Measurements from ENCODE around the gene B4GALT1.
"Not testable (repeated sequence)": the region's sequence is repeated elsewhere in the genome, so short reads cannot be mapped to it uniquely, and the experiment has no call there.

B4GALT1 gene

GRCh38 chr9:33101104-33101951 lies 65.8 kb downstream of the B4GALT1 start:
- no peak for DNase-seq (ENCODE audit: low read depth in 2 of 2)

DNA sequence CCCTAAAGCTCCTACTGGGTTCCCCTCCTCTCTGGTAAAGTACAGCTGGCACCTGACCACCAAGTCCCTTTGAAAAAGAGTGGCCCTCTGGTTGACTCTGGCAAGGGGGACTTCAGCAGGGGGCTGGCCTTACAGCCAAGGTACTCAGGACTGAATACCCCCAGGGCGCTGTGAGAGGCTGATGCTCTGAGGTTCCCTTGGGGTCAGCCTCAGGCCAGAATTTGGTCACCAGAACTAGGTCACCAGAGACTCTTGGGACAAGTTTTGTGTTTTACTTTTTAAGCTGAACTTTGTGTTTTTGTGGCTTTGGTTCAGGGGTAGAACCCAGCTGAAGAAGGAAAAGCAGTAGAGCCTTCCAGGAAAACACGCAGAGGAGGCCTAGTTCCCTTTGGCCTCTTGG lies 67.4 kb downstream of the B4GALT1 start:
- no peak for DNase-seq (ENCODE audit: low read depth in 2 of 2)

- no peak for DNase-seq (ENCODE audit: low read depth in 2 of 2)
Measured at GRCh38 chr9:33097192-33097591, 69.9 kb downstream of the B4GALT1 start.

DNA sequence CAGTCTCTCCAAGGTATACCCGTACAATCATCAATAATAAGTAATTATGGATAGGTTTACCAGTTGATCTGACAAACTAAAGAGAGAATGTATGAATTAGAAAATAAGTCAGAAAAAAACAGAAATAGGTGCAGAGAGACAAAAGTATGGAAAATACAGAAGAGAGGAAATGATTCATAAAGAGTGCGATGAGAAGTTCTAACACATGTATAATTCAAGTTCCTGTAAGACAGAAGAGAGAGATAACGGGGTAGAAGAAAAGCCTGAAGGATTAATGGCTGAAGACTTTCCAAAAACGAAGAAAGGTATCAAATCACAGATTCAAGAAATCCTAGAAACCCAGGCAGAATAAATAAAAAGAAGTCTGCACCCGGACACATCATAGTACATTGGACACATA lies 74.5 kb downstream of the B4GALT1 start:
- DNase-seq (ENCODE audit: low read depth in 2 of 2): no peak

DNA sequence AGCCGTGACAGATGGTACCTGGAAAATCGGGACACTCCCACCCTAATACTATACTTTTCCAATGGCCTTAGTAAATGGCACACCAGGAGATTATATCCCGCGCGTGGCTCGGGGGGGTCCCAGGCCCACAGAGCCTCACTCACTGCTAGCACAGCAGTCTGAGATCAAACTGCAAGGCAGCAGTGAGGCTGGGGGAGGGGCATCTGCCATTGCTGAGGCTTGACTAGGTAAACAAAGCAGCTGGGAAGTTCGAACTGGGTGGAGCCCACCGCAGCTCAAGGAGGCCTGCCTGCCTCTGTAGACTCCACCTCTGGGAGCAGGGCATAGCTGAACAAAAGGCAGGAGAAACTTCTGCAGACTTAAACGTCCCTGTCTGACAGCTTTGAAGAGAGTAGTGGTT lies 81.5 kb downstream of the B4GALT1 start:
- DNase-seq (ENCODE audit: low read depth in 2 of 2): not testable (repeated sequence)

DNA sequence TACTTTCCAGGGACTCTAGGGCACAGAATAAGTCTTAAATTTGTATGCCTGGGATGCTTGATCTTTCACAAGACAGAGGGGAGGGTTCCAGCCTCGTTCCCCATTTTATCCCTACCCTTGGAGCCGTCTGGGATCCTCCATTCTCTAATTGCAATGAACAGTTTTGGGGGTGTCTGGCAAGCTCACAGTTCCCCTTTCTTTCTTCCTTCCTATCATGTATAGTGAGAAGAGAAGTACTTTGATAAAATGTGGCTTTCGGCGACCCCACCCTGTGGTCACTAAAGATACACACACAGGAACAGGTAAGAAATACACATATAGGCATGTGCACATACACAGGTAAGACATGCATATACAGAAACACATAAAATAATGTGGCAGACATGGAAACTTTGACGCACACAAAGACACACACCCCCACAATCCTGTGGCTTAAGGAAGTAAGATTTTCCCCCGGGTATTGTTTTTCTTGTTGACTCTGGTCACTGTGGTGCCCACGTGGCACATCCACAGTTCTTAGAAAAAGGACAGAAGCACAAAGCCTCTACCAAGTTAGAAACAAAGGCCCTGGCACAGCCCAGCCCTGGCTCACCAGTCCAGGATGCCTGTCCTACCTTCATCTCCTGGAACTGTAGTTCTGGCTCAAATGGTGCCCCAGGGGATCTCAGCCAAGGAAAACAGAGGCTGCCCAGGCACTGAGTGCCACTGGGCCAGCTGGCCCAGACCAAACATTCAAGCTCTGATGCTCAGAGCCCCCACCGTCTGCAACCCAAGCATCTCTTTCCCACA lies 84.4 kb downstream of the B4GALT1 start:
- DNase-seq (ENCODE audit: low read depth in 2 of 2): no peak

DNA sequence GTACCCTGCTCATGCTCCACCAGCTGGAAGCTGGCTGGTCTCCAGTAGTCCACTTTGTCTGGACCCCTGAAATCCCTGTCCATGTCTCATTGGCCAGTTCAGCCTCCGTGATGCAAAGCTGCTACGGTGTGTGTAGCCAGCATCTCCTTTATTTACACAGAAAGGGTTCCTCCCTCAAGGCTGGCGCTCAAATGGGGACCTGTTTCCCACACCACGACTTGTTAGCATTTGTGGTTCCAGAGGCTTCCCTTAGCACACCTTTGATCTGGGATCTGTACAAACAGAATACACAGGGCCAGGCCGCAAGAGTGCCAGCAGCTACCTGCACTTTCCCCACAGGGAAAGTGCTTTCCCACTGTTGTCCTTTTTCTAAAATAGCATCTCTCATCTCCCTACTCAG lies 85.0 kb downstream of the B4GALT1 start:
- no peak for DNase-seq (ENCODE audit: low read depth in 2 of 2)

DNA sequence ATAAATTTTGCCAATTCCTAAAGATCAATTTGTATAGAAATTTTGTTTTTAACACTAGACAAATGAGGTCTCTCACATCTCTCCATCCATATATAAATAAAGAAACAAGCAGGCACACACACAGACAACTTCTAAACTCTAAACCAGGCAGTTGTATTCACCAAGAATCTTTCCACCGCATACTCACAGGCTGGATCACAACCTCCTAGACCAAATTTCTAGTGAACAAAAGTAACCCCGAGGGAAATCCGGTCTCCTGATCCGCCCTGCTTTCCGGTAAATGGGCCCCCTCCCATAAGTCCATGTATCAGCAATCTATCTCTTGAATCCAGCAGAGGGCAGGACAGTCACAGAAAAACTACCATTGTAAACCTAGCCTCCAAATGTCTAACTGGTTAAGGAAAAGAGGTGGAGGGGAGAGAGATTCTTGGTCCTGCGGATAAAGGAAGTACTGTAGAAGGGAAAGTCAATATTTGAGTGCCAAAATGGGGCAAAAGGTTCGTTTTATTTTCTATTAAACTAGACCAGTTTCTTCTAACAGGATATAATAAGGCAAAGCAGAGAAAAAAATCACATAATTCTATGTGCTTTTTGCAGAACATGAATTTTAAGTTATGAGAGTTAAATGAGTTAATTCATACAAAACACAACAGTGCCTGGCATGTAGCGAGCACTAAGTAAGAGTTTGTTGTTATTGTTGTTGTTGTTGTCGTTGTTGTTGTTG lies 85.8 kb downstream of the B4GALT1 start:
- peak; percentile 41 to 49 for DNase-seq (ENCODE audit: low read depth in 2 of 2)

GRCh38 chr9:33080534-33080933 lies 86.6 kb downstream of the B4GALT1 start:
- DNase-seq (ENCODE audit: low read depth in 2 of 2): no peak

GRCh38 chr9:33076046-33077004 lies 90.8 kb downstream of the B4GALT1 start, which contains the start of gene SMU1:
Gene SMU1 (minus strand): TSS chr9:33076674. CDS start chr9:33076608, 66 bp downstream.
- DNase-seq (ENCODE audit: low read depth in 2 of 2): peak; percentile 86 to 94

- DNase-seq (ENCODE audit: low read depth in 2 of 2): no peak
Measured at GRCh38 chr9:33068991-33069390, 98.1 kb downstream of the B4GALT1 start.

- no peak for DNase-seq (ENCODE audit: low read depth in 2 of 2)
Measured at GRCh38 chr9:33065157-33066076, 101.7 kb downstream of the B4GALT1 start.

All from stimulated activated CD4-positive, alpha-beta T cell treated with anti-CD3 and anti-CD28 coated beads, Interleukin-4, amount 100 ng/mL, for 48 hours (primary cell).